ENCODE data around the gene FRK. TPM values are rescaled to one million over a fixed set of nuclear protein-coding genes. Genes with fewer than 3 reads are reported as not detected.
"Not testable (repeated sequence)": the region's sequence is repeated elsewhere in the genome, so short reads cannot be mapped to it uniquely, and the experiment has no call there.

Gene FRK
- total and polyA plus RNA-seq, 7 donors = 0.16 to 6.5 (median 0.71) TPM

GRCh38 chr6:115969930-115970273 is 90.8 kb downstream of the FRK start:
- TF ChIP-seq, protein P1, sequence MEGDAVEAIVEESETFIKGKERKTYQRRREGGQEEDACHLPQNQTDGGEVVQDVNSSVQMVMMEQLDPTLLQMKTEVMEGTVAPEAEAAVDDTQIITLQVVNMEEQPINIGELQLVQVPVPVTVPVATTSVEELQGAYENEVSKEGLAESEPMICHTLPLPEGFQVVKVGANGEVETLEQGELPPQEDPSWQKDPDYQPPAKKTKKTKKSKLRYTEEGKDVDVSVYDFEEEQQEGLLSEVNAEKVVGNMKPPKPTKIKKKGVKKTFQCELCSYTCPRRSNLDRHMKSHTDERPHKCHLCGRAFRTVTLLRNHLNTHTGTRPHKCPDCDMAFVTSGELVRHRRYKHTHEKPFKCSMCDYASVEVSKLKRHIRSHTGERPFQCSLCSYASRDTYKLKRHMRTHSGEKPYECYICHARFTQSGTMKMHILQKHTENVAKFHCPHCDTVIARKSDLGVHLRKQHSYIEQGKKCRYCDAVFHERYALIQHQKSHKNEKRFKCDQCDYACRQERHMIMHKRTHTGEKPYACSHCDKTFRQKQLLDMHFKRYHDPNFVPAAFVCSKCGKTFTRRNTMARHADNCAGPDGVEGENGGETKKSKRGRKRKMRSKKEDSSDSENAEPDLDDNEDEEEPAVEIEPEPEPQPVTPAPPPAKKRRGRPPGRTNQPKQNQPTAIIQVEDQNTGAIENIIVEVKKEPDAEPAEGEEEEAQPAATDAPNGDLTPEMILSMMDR (IDR thresholded peaks at IDR 0.05) = no peak
- TF ChIP-seq POLR2AphosphoS5 (IDR thresholded peaks at IDR 0.05) (no peak), EP300 (IDR thresholded peaks at IDR 0.05) (no peak)
- no peak for DNase-seq
- H3K9me3 ChIP-seq = no peaks in the 10 kb centered on the region
- H3K4me3 ChIP-seq = no peak overlapping the region
- H3K4me1 ChIP-seq = no peaks in the 10 kb centered on the region
- H3K27me3 ChIP-seq = no peaks in the 10 kb centered on the region
- no peak overlapping the region for H3K27ac ChIP-seq
- intact Hi-C loops (cut with DNase I) = no loop called here
- no peaks in the 10 kb centered on the region for H3K36me3 ChIP-seq

DNA sequence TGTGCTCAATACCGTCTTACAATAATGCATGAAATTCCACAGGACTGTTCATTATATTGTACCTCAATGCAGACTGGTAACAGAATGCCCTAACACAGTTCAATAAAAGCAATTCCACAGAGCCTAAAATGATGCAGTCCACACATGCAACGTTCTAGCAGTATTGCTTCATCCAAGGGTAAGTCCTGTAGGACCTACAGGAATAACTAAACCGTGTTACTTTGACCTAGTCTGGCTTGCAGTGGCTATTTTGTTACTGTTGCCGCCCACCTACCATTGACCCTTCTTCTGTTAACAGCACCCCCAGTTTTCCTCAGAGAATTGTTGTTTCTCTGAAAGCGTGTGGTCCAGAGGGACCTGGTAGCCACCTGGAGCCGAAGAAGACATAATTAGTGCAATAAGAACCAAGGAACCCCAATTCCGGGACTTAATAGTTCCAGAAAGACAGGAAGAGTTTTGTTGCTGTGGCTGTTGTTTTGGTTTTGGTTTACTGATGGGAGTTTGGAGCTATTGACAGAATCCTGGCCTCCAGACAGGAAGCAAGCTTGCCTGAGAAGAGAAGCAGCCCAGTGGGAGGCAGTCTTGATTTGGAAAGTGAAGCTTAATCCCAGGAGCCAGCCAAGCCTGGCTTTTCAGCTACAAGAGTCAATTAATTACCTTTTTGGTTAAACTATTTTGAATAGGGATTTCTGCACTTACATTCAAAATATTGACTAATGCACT is 91.3 kb downstream of the FRK start:
- H3K4me1 ChIP-seq = no peaks in the 10 kb centered on the region
- intact Hi-C loops (cut with DNase I) = no loop called here
- no peaks in the 10 kb centered on the region for H3K9me3 ChIP-seq
- H3K27me3 ChIP-seq = no peaks in the 10 kb centered on the region
- TF ChIP-seq POLR2A (IDR thresholded peaks at IDR 0.05) (no peak), POLR2AphosphoS5 (IDR thresholded peaks at IDR 0.05) (no peak), EP300 (IDR thresholded peaks at IDR 0.05) (no peak)
- TF ChIP-seq, protein P1 (IDR thresholded peaks at IDR 0.05) = no peak
- no peaks in the 10 kb centered on the region for H3K36me3 ChIP-seq
- no peak overlapping the region for H3K4me3 ChIP-seq
- H3K27ac ChIP-seq = no peak overlapping the region
- DNase-seq = no peak
- 83 to 88% methylated on average over 7 of the region's 7 CpGs for WGBS, 2 donors

DNA sequence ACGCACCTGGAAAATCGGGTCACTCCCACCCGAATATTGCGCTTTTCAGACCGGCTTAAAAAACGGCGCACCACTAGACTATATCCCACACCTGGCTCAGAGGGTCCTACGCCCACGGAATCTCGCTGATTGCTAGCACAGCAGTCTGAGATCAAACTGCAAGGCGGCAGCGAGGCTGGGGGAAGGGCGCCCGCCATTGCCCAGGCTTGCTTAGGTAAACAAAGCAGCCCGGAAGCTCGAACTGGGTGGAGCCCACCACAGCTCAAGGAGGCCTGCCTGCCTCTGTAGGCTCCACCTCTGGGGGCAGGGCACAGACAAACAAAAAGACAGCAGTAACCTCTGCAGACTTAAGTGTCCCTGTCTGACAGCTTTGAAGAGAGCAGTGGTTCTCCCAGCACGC is 100.4 kb downstream of the FRK start:
- H3K9me3 ChIP-seq; H3K4me3 ChIP-seq; H3K4me1 ChIP-seq; intact Hi-C loops (cut with DNase I); DNase-seq; H3K27me3 ChIP-seq; H3K36me3 ChIP-seq; H3K27ac ChIP-seq: not testable (repeated sequence)
- 84 to 88% methylated on average over 16 of the region's 17 CpGs for WGBS, 2 donors

DNA sequence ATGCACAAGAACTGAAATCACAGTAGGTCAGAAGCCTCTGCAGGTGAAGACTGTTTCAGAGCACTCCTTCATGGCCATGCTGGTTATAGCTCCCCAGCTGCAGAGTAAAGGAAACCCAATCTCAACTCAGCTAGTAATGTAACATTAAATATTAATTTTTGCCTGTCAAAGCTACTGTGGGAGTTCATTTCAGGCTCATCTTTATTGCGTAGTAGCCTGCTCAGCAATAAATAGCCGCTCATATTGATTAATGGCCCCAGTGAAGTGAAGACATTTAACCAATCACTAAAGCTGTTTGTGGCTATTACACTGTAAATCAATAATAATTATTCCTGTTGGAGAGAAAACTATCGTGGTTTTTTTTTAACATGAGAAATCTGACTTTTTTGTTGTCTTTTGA is 101.7 kb downstream of the FRK start:
- no peaks in the 10 kb centered on the region for H3K36me3 ChIP-seq
- no peak overlapping the region for H3K4me3 ChIP-seq
- TF ChIP-seq POLR2A (IDR thresholded peaks at IDR 0.05) (no peak), EP300 (IDR thresholded peaks at IDR 0.05) (no peak)
- TF ChIP-seq, protein P1 (IDR thresholded peaks at IDR 0.05) = no peak
- H3K4me1 ChIP-seq = no peaks in the 10 kb centered on the region
- no peaks in the 10 kb centered on the region for H3K9me3 ChIP-seq
- no peak overlapping the region for H3K27ac ChIP-seq
- intact Hi-C loops (cut with DNase I) = no loop called here
- no peaks in the 10 kb centered on the region for H3K27me3 ChIP-seq
- 88 to 93% methylated on average over 3 of the region's 3 CpGs for WGBS, 2 donors
- DNase-seq = no peak

GRCh38 chr6:115954740-115955139 is 106.0 kb downstream of the FRK start:
- intact Hi-C loops (cut with DNase I) = no loop called here
- no peaks in the 10 kb centered on the region for H3K36me3 ChIP-seq
- no peaks in the 10 kb centered on the region for H3K4me1 ChIP-seq
- H3K27ac ChIP-seq = no peak overlapping the region
- H3K4me3 ChIP-seq = no peak overlapping the region
- H3K27me3 ChIP-seq = no peaks in the 10 kb centered on the region
- no peak for TF ChIP-seq POLR2AphosphoS5 (IDR thresholded peaks at IDR 0.05)
- TF ChIP-seq POLR2A (IDR thresholded peaks at IDR 0.05) = no peak
- no peak for TF ChIP-seq EP300 (IDR thresholded peaks at IDR 0.05)
- DNase-seq = no peak
- peaks cover 0 to 3% (median 0%) of the 10 kb centered on the region in 4 donors for H3K9me3 ChIP-seq
- WGBS, 2 donors = 64 to 78% methylated on average over 2 of the region's 2 CpGs

- intact Hi-C loops (cut with DNase I) = no loop called here
- no peak for TF ChIP-seq EP300 (IDR thresholded peaks at IDR 0.05)
- no peak for TF ChIP-seq POLR2A (IDR thresholded peaks at IDR 0.05)
- TF ChIP-seq, protein P1 (IDR thresholded peaks at IDR 0.05) = no peak
- TF ChIP-seq POLR2AphosphoS5 (IDR thresholded peaks at IDR 0.05) = no peak
These were observed 111.9 kb downstream of the FRK start for GRCh38 chr6:115948751-115949150.

More at GRCh38 chr6:115948751-115949150, 111.9 kb downstream of the FRK start:
- Histone ChIP-seq H3K4me1 (no peaks in the 10 kb centered on the region), H3K27me3 (no peaks in the 10 kb centered on the region), H3K4me3 (no peak overlapping the region), H3K9me3 (peaks cover 0 to 3% (median 0%) of the 10 kb centered on the region in 4 donors), H3K27ac (no peak overlapping the region), H3K36me3 (no peaks in the 10 kb centered on the region)
- no peak for DNase-seq

Data from sigmoid colon (tissue), 7 donors.